Smooth muscle cell (in vitro differentiated cells): ENCODE measurements around the gene SLC2A4. TPM values are rescaled to one million over a fixed set of nuclear protein-coding genes. Genes with fewer than 3 reads are reported as not detected.

ENCODE experiments used
- DNase-seq: peaks from one replicate; lab custom pipeline; 2025; ENCODE audit not compliant: unreplicated experiment; lab: John Stamatoyannopoulos, UW
- H2AFZ ChIP-seq: fragments of 200-600 bp; sonication (generic); 2 replicates; pipeline ENCODE4 v1.6.0; 2016; ENCODE audit warnings: antibody characterized with exemption, low read depth, mild to moderate bottlenecking
- H3F3A ChIP-seq: fragments of 200-600 bp; sonication (generic); 2 replicates; pipeline ENCODE4 v1.6.0; 2017; ENCODE audit warnings: antibody characterized with exemption, low read depth
- H3K27ac ChIP-seq: fragments of 200-600 bp; sonication (generic); 2 replicates; pipeline ENCODE4 v1.5.1; 2016; ENCODE audit warnings: low read depth, mild to moderate bottlenecking
- H3K27me3 ChIP-seq: fragments of 200-600 bp; sonication (generic); 2 replicates; pipeline ENCODE4 v1.6.1; 2016; ENCODE audit warnings: low read depth, mild to moderate bottlenecking
- H3K36me3 ChIP-seq: fragments of 200-600 bp; sonication (generic); 2 replicates; pipeline ENCODE4 v1.5.1; 2016; ENCODE audit warnings: low read depth
- H3K4me1 ChIP-seq: fragments of 200-600 bp; sonication (generic); 2 replicates; pipeline ENCODE4 v1.5.1; 2016; ENCODE audit warnings: low read depth
- H3K4me2 ChIP-seq: fragments of 200-600 bp; sonication (generic); 2 replicates; pipeline ENCODE4 v1.6.0; 2016; ENCODE audit warnings: mild to moderate bottlenecking
- H3K4me3 ChIP-seq: fragments of 200-600 bp; sonication (generic); 2 replicates; pipeline ENCODE4 v1.5.1; 2016; ENCODE audit warnings: mild to moderate bottlenecking
- H3K79me2 ChIP-seq: fragments of 200-600 bp; sonication (generic); 2 replicates; pipeline ENCODE4 v1.6.0; 2016; ENCODE audit warnings: low read depth, mild to moderate bottlenecking
- H3K9ac ChIP-seq: fragments of 200-600 bp; sonication (generic); 2 replicates; pipeline ENCODE4 v1.6.0; 2016; ENCODE audit warnings: low read depth
- H3K9me3 ChIP-seq: fragments of 200-600 bp; sonication (generic); replicated peaks from 2 replicates; pipeline ENCODE4 v1.5.1; 2016; ENCODE audit warnings: low read depth
- H4K20me1 ChIP-seq: fragments of 200-600 bp; sonication (generic); 2 replicates; pipeline ENCODE4 v1.6.0; 2016; ENCODE audit warnings: low read depth
- CTCF ChIP-seq: fragments of 200-600 bp; sonication (generic); IDR thresholded peaks from 2 replicates; pipeline ENCODE4 v1.5.1; 2017; ENCODE audit warnings: borderline replicate concordance, mild to moderate bottlenecking, antibody characterized with exemption; ENCODE audit not compliant: insufficient read depth, poor library complexity, severe bottlenecking
- WGBS: methylation state at CpG from one replicate; pipeline ENCODE4 v1.1.7; 2016; ENCODE audit warnings: low lambda C conversion rate; 5-methylcytosine and 5-hydroxymethylcytosine counted together
- polyA plus RNA-seq: library from polyadenylated mRNA; unstranded; fragments of >200 nt; fragmentation: Nextera tagmentation; extraction: Ambion mirVana; gene quantifications from 2 replicates; pipeline ENCODE4 v1.2.1, GENCODE V29; 2016
- total RNA-seq: library from RNA; depleted of rRNA; stranded (reverse); fragments of >200 nt; gene quantifications from 2 replicates; pipeline ENCODE4 v1.2.3, GENCODE V29; 2014

The SLC2A4 gene
- total and polyA plus RNA-seq, 2 experiments from 2014 or later, result not detected

- no peaks in the 10 kb centered on the region for H3K79me2 ChIP-seq
- H4K20me1 ChIP-seq, result no peaks in the 10 kb centered on the region
- no peak overlapping the region for H3K9ac ChIP-seq
- WGBS, result 1% methylated on average over 29 of the region's 29 CpGs
- H3K4me3 ChIP-seq, result peak overlapping the region; percentile 47
- DNase-seq, result peak; percentile 66
- peak overlapping the region; percentile 87 for H3K4me2 ChIP-seq
- H3K27me3 ChIP-seq, result peaks cover 14% of the 10 kb centered on the region
- no peaks in the 10 kb centered on the region for H3K36me3 ChIP-seq
- peaks cover 5% of the 10 kb centered on the region for H3F3A ChIP-seq
- no peak overlapping the region for H2AFZ ChIP-seq
- peak overlapping the region; percentile 39 for H3K27ac ChIP-seq
- H3K9me3 ChIP-seq, result no peaks in the 10 kb centered on the region
- no peaks in the 10 kb centered on the region for H3K4me1 ChIP-seq
- peak; percentile 75 for TF ChIP-seq CTCF
These were observed 922 bp upstream of the SLC2A4 start for GRCh38 chr17:7280519-7281073.

DNA sequence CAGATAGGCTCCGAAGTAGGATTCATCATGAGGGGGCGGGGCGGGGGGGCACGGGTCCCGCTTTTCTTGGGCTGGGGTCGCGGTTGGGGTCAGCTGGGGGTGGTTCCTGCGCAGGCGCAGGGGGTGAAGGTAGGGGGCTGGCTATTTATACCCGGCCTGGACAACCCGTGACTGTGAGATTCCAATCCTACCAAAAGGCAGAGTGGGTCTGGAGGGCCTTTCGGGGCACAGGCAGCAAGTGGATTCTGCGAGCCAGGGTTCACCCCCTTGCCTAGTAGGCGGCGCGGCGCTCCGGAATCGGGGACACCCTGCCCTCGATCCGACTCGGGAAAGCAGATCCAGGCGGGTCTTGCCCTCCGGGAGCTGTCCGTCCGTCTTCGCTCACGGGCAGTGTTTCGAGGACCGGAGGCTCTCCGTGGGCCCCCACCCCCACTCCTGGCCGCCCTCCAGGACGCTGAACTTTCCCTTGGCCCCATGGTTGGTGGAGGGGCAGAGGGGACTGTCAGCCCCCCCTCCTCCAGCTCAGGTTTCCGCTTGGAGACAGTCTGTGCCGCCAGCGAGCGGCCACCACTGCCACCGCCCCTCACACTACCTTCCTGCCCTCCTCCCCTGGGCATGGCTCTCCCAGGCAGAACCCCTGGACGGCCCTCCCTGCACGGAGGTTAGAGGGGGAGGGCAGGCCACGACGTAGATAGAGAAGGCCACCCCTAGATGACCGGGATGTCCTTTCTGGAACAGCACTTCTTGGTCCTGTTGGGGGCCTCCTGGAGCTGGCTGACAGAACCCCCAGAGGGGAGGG is 634 bp downstream of the SLC2A4 start:
- peak overlapping the region; percentile 70 for H2AFZ ChIP-seq
- TF ChIP-seq CTCF, result no peak
- H3K9me3 ChIP-seq, result no peaks in the 10 kb centered on the region
- no peaks in the 10 kb centered on the region for H3K36me3 ChIP-seq
- H3K27me3 ChIP-seq, result peaks cover 14% of the 10 kb centered on the region
- peaks cover 5% of the 10 kb centered on the region for H3F3A ChIP-seq
- no peaks in the 10 kb centered on the region for H3K4me1 ChIP-seq
- DNase-seq, result no peak
- H3K4me2 ChIP-seq, result peak overlapping the region; percentile 87
- no peak overlapping the region for H3K9ac ChIP-seq
- H4K20me1 ChIP-seq, result no peaks in the 10 kb centered on the region
- no peak overlapping the region for H3K27ac ChIP-seq
- 4% methylated on average over 34 of the region's 43 CpGs for WGBS
- no peaks in the 10 kb centered on the region for H3K79me2 ChIP-seq
- H3K4me3 ChIP-seq, result peak overlapping the region; percentile 47

DNA sequence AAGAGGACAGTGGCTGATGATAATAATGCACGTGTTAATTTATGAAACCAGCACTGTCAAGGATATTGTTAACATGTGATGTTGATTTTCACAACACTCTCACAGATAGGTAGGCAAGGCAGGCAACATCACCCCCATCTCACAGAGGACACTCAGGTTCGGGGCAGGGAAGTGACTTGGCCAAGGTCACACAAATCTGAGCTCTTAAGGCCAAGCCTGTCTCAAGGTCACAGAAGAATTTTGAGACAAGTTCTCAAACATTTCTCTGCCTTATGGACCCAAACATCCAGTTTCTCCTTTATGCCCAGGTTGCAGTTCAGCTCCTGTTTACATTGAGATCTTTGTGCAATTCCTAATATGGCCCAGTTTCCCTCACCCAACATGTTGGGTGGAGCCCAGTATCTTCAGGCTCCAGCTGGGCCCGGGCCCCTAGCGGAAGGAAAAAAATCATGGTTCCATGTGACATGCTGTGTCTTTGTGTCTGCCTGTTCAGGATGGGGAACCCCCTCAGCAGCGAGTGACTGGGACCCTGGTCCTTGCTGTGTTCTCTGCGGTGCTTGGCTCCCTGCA is 1.3 kb downstream of the SLC2A4 start:
- Histone ChIP-seq H3K36me3 (no peaks in the 10 kb centered on the region), H3K27ac (no peak overlapping the region), H3K9me3 (no peaks in the 10 kb centered on the region), H3K79me2 (no peaks in the 10 kb centered on the region), H3K4me1 (no peaks in the 10 kb centered on the region), H4K20me1 (no peaks in the 10 kb centered on the region), H3K4me3 (no peak overlapping the region), H3K27me3 (peaks cover 14% of the 10 kb centered on the region), H3K9ac (no peak overlapping the region), H3K4me2 (no peak overlapping the region), H3F3A (peaks cover 5% of the 10 kb centered on the region), H2AFZ (no peak overlapping the region)
- TF ChIP-seq CTCF, result no peak
- 86% methylated on average over 6 of the region's 6 CpGs for WGBS
- DNase-seq, result no peak
